ENCODE data around the gene CPSF3.

The CPSF3 gene

GRCh38 chr2:9423100-9423921, at the start of gene CPSF3, which contains the start of gene ITGB1BP1:
Gene CPSF3 (plus strand): TSS chr2:9423654. CDS start chr2:9423774, 120 bp downstream.
Gene ITGB1BP1 (minus strand): TSS chr2:9423528. CDS start chr2:9418697, 4,831 bp downstream.
- peak; percentile 99 for DNase-seq

DNA sequence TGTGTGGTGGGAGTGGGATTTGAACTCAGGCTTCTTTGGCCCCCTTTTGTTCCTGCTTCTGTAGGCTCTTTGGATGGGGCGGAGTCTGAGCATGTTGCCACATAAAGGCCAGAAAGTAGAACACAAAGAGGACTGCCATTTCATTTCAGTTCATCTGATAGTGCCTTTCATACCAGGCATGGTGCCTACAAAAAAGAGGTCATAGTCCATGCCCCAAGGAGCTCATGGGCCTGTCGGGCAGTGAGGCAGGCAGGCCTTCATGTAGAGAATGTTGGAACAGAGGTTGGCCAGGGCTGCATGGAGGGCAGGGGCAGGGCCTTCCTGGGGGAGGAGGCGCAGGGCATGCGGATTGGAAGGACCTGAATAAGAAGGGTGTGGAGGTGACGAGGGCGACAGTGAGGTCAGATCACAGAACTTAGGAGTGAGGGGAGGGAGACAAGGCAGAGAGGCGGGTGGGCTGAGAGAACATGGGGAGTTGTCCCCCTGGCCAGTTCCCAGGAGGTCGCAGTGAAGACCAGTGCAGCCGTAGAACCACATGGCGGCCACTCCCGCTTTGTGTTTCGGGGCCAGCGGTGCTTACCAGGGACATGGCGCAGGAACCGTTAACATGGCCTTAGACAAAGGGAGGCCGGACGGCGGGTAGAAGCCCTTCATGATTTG, 49.3 kb upstream of the CPSF3 start:
- DNase-seq = no peak

DNA sequence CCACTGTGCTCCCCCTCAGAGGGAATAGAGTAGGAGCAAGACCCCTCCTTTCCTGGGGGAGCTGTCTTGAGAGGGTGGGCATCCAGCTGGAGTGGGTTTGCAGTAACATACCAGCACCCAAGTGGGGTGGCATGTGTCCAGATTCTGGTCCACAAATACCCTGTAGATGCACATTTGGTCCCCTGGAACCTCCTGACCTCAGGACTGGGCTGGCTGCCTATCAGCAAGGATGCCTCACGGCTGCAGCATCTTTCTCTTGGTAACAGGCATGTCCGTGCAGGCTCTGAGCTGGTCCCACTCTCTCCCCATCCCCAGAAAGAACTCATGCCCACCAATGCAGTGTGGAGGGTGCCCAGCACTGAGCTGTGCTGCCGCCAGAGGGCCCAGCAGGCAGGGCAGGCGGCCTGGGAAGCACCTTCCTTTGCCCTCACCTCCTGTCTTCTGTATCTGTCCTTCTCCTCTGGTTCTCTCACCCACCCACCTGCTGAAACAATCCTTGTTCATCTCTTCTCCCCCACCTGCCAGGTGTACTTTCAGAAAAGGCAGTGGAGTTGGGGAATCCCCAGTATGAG, 47.5 kb upstream of the CPSF3 start:
- DNase-seq = no peak

DNA sequence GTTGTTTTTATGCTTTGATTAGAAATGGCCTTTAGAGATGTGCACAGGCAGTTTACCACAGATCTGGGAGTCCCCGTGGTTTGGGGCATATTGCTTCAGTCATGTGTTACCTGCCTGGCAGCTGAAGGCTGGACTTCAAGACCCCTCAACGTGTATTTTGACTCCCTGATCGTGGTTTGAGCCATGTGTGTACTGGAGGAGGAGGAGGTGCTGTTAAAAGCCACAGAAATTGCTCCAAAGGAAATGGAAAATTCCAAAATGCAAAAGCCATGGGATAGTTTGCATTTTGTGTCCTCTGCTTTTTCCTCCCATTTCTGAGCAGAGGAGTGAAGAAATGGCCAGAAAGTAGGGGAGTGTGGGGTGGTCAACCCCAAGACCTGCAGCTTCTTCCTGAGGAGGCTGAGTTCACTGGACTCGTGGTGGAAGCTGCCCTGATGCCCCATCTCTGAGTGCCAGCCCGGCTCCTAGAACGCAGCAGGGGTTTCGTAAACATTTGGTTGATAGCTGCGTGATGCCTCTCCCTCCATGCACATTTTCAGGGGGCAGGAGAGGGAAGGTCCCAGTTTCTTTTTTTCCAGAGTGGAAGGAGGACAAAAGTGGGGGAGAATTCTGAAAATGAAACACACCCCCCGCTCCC, 45.9 kb upstream of the CPSF3 start:
- DNase-seq = no peak

GRCh38 chr2:9378433-9379390, 44.7 kb upstream of the CPSF3 start:
- no peak for DNase-seq

GRCh38 chr2:9379391-9379755, 44.1 kb upstream of the CPSF3 start:
- DNase-seq = no peak

DNA sequence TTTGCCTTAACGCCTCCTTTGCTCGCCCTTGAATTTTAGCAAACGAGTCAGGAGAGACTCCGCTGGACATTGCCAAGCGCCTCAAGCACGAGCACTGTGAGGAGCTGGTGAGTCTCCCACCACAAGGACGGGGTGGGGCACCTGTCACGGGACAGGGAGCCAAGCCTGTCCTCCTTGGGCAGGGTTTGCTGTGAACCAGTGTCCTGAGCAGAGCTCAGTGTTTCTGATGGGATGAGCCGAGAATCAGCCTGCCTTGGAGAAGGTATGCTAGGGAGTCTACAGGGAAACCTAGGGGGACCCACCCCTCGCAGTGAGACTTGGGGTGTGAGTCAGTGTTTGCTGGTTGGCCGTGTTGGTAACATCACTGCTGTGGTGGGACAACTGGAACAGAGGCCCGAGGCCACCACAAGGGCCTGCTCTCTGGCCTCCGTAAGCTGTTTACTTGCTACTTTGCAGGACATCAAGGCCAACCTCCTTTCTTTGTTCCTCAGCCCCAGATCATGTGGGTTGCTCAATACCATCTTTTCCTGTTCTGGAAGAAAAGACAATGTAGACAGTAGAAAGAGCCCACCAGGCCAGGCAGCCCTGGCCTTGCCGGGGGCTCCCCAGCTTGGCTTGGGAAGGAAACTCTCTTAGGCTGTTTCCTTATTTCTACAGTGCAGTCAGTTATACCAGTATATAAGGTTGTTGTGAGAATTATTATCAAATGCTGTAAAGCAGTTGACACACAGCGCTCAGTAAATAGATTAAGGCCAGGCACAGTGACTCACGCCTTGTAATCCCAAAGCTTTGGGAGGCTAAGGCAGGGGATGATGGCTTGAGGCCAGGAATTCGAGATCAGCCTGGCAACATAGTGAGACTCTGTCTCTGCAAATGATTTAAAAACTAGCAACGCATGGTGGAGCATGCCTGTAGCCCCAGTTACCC, 42.5 kb upstream of the CPSF3 start:
- peak; percentile 14 for DNase-seq

- DNase-seq = peak; percentile 20
Measured at GRCh38 chr2:9382604-9383235, 40.7 kb upstream of the CPSF3 start.

GRCh38 chr2:9384521-9384920, 38.9 kb upstream of the CPSF3 start:
- DNase-seq = no peak

DNA sequence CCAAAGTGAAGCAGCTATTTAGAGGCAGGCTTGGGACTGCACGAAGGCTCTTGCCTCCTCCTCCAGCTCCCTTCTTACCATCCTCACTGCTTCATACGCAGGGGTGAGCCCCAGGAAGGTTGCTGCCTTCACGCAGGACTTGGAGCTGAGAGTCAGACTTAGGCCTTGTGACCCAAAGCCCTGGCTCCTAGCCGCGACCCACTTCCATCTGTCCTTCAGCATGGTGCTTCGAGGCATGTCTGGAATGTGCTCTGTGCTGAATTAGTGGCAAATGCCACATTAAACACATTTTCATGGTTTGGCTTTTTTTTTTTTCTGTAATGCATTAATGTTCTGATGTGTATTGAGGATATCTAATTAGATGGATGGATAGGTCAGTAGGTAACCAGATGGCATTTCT, 37.6 kb upstream of the CPSF3 start:
- DNase-seq = no peak

DNA sequence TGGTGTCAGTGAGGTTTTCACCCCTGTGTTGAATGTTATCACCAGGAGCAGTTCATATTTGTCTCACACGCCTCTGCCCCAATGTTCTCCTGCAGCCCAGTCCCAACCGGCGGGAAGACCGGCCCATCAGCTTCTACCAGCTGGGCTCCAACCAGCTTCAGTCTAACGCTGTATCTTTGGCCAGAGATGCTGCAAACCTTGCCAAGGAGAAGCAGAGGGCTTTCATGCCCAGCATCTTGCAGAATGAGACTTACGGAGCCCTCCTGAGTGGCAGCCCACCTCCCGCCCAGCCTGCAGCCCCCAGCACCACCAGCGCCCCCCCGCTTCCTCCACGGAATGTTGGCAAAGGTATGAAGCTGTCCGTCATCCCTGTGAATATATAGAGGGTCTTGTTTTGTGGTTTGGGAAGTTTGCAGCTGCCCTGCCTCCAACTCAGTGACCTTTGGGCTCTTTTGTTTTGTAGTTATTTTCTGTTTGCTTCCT, 35.2 kb upstream of the CPSF3 start:
- DNase-seq = no peak

DNA sequence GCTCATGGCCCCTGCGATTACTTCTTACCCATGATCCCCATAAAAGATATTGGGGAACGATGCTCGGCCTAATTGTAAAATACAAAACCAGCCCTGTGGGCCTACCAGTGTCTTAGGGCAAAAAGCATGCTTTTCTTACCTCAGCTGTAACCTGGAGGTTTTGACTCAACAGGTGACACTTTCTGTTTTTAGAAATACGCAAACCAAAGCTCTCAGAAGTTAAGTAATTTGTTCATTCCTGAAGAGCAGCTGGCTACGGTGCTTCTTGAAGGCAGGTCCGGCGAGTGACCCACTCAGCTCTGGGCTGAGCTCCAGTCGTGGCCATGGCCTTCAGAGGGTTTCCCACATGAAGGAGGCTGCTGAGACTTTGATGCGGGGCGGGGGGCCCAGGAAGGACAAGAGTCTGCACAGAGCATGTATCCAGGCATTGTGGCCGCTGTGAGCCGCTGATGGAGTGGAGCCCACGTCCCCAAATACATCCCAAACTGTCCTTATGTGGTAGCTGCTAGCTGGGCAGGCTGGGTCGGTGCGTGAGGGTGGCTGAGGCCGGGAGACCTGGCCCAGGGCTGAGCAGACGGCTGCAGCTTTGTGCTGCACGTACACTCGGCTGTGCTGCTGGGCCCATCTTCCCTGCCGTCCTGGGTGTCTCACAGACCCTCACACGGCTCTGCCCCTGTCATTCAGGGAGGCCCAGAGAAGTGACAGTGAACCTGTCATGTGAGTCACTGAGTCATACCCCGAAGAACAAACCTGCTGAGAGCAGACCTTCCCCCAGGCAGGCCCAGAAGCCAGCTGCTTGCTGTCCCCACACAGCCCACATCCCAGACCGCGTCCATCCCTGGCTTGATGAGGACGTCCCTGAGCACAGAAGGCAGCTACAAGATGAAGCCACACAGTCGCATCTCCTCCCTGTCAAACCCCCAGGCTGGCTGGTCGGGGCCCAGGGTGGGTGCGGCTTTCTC, 34.2 kb upstream of the CPSF3 start:
- no peak for DNase-seq

DNA sequence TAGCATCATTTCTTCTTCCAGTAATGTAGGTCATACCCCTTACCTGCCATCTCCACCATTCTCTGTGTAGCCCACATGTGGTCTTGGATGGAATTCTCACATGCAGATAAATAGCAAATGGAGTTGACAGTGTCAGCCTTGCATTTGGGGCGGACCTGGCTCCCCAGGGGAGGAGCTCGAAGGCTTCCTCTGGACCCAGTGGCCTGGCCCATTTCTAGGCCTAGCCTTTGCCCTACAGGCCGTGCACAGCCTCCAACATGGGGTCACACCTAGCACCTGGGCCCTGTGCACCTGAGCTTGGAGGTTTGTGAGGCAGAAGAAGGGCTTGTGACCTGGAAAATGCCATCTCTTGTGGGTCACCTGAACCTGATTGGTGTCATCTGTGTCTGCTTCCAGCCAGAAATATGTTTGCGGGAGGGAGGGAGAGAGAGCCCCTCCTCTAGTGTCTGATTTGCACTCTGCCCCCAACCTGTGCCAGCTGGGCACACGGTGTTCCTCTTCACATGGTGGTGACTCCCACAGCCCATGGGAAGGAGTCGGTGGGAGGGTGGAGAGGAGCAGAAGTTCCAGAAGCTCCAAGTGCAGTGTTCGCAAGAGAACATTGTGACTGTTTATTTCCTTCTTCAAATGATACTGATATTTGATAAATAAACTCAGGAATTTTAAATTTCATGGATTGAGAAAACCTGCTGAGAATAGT, 33.2 kb upstream of the CPSF3 start:
- no peak for DNase-seq

DNA sequence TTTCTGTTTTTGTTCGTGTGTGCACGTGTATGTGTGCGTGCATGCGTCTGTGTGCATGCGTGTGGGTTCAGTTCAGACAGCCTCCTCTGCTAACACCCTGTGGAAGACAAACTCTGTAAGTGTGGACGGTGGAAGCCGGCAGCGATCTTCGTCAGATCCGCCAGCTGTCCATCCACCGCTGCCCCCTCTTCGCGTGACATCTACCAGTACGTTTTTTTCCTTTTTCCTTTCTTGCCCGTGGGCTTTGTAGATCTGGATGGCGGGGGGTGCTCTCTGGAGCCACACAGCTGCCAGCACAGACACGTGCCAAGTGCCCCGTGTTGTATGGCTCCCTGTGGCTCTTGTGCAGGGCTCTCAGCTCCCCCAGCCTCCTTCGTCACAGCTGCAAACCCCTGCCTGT, 32.5 kb upstream of the CPSF3 start:
- DNase-seq = no peak

DNA sequence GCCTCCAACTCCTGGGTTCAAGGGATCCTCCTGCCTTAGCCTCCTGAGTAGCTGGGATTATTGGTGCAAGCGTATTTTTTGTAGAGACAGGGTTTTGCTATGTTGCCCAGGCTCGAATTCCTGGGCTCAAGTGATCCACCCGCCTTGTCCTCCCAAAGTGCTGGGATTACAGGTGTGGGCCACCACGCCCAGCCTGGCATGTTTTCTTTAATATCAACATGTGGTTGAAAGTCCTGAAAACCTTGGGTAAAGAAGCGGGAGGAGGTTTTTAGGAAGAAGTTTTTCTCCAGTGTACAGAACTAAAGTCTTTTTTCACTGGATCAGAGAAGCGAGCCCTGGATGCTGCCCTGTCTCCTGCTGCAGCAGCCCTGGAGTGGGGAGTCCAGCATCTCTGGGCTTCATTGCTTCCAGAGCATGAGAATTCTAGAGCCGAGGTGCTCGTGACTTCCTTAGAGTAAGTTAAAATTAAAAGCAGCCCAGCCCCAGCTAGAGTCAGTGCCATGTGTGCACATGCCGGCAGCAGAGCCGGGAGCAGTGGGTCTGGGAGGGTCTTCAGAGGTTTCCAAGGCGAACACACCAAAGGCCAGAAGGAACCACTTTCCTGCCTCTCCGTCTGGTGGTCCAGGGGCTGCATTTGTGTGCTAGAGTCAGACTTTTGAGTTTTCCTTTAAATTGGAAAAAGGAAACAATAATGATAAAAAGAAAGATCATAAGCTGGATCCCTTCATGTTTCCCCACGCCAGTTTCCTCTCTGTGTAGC, 31.3 kb upstream of the CPSF3 start:
- DNase-seq = no peak

- DNase-seq = no peak
Measured at GRCh38 chr2:9392898-9393765, 30.3 kb upstream of the CPSF3 start.

- no peak for DNase-seq
Measured at GRCh38 chr2:9394816-9395215, 28.6 kb upstream of the CPSF3 start.
